NCI-H345 treated with DMSO at 0.1 percent for 48 hours (cell line): ENCODE data around the gene SCNN1B.

Source experiments
- DNase-seq: peaks from one replicate; lab custom pipeline; 2025; ENCODE audit not compliant: unreplicated experiment; lab: John Stamatoyannopoulos, UW

Gene SCNN1B

DNA sequence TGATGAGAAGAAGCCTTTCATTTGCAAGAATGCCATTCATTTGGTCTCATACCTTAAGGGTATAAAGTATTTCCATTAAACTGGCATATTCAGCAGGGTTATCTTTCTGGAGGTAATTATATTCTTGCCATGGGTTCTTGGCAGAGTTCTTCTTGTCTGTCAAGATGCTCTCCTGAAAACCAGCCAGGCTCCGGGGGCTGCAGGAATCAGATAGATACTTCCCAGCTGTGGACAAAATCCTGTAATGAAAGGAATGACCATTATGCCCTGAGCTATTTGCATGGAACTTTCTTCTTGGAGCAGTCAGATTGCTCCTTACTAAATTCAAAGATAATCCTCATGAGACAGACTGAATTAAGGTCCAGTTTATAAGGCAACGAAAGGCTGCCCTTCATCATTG is 103.9 kb downstream of the SCNN1B start:
- DNase-seq = no peak

DNA sequence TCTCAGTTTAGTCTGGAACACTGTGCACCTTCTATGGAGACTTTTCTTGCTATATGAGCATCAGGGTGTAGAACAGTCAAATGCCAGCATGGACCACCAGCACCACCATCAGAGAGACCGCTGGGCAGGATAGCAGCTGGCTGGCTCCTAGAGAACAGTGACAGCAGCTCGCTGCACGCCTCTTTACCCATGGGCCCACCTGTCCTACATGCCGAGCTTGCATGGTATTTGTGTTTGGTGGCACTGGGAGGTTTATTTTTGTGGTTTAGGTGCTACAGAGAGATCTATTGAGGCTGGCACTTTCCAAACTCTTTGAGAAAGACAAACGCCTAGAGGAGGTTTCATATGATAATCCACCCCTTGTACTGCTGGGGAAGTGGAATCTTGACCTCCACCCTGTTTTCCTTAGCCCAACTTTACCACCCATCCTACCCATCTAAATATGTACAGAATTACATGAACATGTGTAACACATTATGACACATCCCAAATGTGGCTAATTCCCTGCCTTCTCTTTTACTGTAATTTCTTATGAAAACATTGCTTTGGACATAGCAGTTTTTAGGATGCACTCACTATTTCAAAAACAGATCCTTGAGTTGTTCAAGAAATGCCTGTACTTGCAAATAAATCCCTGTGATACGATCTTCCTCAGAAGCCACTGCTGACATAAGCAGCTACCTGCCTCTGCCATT is 104.6 kb downstream of the SCNN1B start:
- no peak for DNase-seq

DNA sequence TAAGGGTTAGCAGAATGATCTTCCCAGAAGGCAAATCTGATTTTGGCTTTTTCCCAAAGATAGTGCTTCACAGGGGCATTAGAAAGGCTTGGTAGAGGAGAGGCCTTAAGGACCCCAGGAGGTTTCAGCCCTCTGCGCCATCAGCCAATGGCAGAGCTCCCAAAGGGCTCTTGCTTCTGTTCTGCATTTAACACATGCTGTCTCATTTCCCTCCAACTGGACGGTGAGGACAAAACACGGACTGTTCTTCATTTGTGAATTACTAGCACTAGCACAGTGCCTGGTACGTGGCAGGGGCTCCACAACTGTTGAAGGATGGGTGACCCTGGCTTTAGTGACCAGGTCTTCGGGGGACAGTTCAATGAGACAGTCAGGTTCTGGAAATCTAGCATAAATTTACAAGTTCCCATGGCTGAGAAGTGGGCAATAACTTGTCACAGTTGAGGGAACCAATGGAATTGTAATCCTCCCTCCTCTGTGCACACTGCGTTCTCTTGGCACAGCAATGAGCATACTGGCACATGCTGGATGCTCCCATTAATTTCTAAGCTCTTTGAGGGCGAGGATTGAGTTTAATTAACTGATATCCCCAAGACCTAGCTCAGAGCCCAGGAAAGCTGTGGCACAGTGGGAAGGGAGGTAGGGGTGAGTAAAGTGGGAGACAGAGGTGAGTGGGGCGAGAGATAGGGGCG is 105.5 kb downstream of the SCNN1B start:
- DNase-seq = no peak

DNA sequence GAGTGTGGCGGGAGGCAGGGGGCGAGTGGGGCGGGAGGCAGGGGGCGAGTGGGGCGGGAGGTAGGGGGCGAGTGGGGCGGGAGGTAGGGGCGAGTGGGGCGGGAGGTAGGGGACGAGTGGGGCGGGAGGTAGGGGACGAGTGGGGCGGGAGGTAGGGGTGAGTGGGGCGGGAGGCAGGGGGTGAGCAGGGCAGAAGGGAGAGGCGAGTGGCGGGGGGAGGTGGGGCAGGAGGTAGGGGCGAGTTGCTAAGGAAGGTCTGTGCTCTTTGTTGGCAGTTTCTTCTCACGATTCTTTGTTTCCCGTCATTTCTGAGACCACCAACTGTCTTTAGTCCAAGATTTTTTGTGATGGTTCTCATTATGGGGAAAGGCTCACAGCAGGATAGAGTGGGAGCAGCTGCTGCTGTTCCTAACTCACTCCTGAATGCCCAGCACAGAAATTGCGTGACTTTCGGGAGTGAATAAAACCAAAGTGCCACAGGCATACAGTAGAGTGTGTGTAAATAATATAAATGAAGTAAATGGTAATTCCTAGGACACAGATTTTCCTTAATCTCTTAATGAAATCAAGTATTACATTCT is 106.2 kb downstream of the SCNN1B start:
- no peak for DNase-seq

DNA sequence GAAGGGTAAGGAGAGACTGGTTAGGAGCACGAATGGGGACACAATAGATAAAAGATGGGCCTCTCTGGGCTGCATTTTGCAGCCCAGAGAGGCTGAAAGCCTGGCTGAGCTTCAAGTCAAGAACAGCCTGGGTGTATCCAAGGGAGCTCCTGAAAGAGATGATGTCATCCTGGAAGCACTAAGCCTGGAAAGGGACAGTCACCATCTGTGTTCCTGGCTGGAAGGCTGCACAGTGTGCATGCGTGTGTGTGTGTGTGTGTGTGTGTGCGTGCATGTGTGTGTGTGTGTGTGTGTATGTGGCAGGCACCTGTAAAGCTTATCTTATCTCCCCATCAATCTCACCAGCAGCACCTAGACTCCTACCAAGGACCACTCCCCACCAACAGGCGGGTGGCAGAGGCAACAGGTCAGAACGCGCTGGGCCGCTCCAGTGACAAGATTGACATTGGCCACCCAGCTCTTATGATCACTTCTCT is 106.8 kb downstream of the SCNN1B start:
- DNase-seq = peak; percentile 14

DNA sequence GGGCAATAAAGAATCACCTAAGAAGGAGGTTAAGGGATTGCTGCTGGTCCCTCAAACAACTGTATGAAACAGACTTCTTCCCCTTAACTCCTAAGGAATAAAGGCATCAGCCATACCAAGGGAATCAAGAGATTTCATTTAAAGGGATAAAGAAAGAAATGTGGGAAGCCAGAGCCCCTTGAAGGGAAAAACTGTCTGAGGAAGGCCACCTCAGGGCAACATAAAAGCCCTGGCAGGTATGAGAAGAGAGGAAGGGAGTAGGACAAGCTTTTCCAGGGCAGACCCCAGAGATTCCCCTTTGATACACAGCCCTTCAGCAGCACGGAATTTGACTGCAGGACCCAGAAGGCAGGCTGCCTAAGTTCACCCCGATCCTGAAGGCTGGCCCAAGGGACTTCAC is 107.4 kb downstream of the SCNN1B start:
- no peak for DNase-seq

DNA sequence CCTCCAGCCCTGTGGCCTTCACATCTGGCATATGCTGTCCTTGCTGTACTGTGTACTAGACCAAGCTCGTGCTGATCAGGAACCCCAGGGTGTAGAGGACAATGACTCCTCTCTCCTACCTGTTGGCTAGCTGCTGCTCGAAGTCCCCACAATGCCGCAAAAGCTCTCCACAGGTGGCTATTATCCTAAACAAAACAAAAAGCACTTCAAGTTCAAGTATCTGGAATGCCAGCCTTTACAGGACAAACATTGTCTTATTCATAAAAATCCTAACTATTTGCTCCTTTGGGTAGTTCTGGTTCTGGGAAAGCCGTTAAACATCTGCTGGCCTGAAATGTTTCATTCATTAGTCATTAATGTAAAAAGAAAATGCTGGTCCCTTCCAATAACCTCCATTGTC is 108.1 kb downstream of the SCNN1B start:
- peak; percentile 71 for DNase-seq

DNA sequence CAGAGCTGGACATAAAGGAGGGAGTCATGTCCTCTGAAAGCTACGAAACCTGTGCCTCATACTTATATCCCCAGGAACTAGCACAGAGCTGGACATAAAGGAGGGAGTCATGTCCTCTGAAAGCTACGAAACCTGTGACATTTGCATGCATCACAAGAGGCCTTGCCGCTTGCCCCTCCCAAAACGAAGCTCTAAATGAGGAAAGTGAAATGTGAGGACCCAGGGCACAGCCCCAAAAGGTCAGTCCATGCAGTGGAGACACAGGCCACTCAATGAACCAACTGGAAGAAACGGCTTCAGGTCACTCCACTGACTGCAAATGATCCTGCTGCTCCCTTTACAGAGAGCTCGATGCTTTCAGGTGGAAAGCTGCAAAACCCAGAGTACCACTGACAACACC is 112.6 kb downstream of the SCNN1B start:
- no peak for DNase-seq

DNA sequence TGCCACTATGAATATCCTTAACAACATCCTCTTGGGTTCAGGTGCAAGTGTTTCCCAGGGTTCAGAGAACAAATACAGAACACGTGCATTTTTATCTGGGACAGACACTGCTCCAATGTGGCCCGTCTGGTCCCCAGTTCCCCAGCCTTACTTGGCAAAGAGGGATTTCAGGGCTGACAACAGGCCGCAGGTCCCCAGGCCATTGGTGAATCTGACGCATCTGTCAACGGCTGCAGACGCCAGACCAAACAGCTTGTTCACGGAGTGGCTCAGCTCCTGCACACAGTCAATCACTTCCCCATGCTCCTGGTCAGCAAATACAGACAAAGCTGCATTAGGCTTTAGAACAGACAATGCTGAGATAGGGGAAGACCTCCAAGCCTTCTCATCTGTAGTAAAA is 114.7 kb downstream of the SCNN1B start:
- no peak for DNase-seq

DNA sequence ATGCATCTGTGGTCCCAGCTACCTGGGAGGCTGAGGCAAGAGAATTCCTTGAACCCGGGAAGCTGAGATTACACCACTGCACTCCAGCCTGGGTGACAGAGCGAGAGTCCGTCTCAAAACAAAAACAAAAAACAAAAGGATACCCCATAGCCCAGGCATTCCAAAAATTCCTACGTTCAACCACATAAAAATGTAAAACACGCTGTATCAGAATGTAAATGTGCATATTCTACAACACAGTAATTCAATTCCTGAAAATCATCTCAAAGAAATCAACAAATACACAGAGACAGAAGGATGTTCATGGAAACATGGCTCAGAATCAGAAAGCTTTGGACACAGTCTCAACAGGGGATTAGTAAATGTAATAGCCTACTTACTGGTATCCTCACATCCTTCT is 117.9 kb downstream of the SCNN1B start:
- DNase-seq = no peak

DNA sequence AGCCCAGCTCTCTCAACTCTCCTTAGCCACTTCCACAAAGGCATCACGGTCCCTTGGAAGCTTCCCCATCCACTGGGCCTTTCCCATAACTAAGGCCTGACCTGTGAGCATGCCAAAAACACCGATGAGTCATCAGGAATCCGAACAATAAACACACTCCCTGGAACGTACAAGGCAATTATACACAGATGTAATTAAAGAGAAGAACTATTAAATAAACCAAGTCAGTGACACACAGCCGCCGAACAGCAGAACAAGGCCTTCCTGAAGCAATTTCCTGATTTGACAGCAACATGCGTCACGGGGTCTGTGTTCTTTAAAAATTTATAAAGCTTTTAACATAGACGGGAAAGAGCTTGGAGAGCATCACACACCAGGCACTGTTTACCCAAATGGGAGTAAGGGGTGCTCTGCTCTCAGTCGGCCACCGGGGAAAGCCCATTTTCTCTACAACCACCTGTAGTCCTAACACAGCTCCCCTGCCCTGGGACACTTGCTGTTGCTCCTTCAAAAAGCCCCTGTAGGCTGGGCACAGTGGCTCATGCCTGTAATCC is 121.5 kb downstream of the SCNN1B start:
- DNase-seq = no peak

DNA sequence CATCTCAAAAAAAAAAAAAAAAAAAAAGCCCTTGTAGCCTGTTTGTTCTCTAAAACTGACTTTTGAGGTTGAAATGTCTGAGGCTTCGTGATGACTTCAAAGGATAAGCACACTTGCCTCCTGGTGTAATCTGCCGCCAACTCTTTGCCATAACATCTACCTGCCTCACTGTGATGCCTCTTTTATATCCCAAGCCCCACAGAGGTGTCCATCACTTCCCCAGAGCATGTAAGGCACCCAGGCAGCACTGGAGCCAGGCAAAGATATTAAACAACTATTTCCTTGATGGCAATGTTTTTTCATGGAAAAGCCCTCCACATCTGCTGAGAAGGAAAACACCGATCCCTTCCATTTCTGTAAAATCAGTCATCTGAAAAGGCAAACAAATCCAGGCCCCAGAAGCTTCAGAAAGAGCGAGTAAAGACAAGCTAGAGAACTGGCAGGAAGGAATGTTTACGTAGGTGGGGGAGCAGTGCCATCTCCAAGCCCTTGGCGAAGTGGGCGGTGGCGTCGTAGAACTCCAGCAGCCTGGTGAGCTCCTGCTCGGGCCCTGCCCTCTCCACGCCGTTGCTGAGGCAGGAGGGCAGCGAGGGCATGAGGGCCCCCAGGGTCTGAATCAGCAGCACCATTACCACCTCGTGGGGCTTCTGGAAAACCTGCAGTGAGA is 122.3 kb downstream of the SCNN1B start:
- DNase-seq = peak; percentile 10

DNA sequence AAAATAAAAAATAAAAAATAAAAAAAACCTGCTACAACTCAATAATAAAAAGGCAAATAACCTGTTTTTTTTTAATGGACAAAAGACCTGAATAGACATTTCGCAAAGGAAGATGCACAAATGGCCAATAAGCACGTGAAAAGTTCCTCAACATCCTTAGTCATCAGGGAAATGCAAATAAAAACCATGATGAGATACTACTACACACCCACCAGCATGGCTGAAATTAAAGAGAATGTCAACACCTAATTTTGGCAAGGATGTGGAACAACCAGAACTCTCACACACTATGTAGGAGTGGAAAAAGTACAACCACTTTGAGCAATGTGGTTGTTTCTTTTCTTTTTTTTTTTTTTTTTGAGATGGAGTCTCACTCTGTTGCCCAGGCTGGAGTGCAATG is 126.2 kb downstream of the SCNN1B start:
- DNase-seq = no peak
